HG02938 (cell line): Measurements from ENCODE around the gene RACGAP1.

Source experiments
- ATAC-seq: cut with Tn5 transposase; IDR thresholded peaks from one replicate; pipeline ENCODE4 v1.9.1; 2021; ENCODE audit warnings: mild to moderate bottlenecking, moderate library complexity; ENCODE audit not compliant: unreplicated experiment

Gene RACGAP1

GRCh38 chr12:50056639-50056976, 31.3 kb upstream of the RACGAP1 start:
- no peak for ATAC-seq

GRCh38 chr12:50055831-50056638, 30.7 kb upstream of the RACGAP1 start:
- ATAC-seq, result no peak

GRCh38 chr12:50053583-50053982, 28.3 kb upstream of the RACGAP1 start:
- ATAC-seq, result no peak

- ATAC-seq, result no peak
Observed at GRCh38 chr12:50052964-50053363, 27.7 kb upstream of the RACGAP1 start.

- no peak for ATAC-seq
Observed at GRCh38 chr12:50052544-50052943, 27.2 kb upstream of the RACGAP1 start.

- no peak for ATAC-seq
Observed at GRCh38 chr12:50051101-50051806, 26.0 kb upstream of the RACGAP1 start.

- ATAC-seq, result no peak
Observed at GRCh38 chr12:50050410-50051098, 25.3 kb upstream of the RACGAP1 start.

- no peak for ATAC-seq
Observed at GRCh38 chr12:50050119-50050385, 24.8 kb upstream of the RACGAP1 start.

GRCh38 chr12:50049254-50050118, 24.2 kb upstream of the RACGAP1 start:
- ATAC-seq, result no peak

GRCh38 chr12:50047693-50048250, 22.5 kb upstream of the RACGAP1 start:
- no peak for ATAC-seq

- no peak for ATAC-seq
Observed at GRCh38 chr12:50043854-50044253, 18.6 kb upstream of the RACGAP1 start.

- no peak for ATAC-seq
Observed at GRCh38 chr12:50043308-50043707, 18.0 kb upstream of the RACGAP1 start.

GRCh38 chr12:50042693-50043092, 17.4 kb upstream of the RACGAP1 start:
- ATAC-seq, result no peak

GRCh38 chr12:50041962-50042361, 16.7 kb upstream of the RACGAP1 start:
- no peak for ATAC-seq

- ATAC-seq, result no peak
Observed at GRCh38 chr12:50041062-50041860, 16.0 kb upstream of the RACGAP1 start.

GRCh38 chr12:50040657-50041056, 15.4 kb upstream of the RACGAP1 start:
- no peak for ATAC-seq

GRCh38 chr12:50039151-50039835, 14.0 kb upstream of the RACGAP1 start:
- no peak for ATAC-seq

GRCh38 chr12:50038336-50038735, 13.0 kb upstream of the RACGAP1 start:
- ATAC-seq, result no peak

- ATAC-seq, result no peak
Observed at GRCh38 chr12:50032854-50033581, 7.7 kb upstream of the RACGAP1 start.
